ENCODE data around the gene H19. TPM values are rescaled to one million over a fixed set of nuclear protein-coding genes. Genes with fewer than 3 reads are reported as not detected.

Gene H19
- total RNA-seq, 2 donors from 2014 or later = 0.55 to 3.8 TPM

DNA sequence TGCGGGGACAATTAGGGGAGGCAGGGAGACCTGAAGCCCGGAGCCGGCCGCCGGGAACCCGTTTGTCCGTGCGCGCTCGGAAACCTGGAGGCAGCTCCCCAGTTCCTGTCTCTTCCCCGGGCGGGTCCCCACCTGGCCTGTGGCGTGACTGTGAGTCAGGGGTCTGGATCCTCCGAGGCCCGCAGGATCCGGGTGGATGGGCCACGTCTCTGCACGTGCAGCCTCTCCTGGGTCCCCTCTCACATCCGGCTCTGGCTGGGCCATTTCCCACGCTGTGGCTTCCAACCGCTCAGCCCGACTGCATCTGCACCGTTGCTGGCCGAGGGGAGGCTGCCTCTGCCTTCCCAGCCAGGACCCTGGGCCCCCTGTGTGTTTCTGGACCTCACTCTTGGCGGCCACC lies 14.8 kb upstream of the H19 start:
- no peak for DNase-seq
- no peaks in the 10 kb centered on the region for H3K27me3 Mint-ChIP-seq (ENCODE audit: insufficient read depth)

DNA sequence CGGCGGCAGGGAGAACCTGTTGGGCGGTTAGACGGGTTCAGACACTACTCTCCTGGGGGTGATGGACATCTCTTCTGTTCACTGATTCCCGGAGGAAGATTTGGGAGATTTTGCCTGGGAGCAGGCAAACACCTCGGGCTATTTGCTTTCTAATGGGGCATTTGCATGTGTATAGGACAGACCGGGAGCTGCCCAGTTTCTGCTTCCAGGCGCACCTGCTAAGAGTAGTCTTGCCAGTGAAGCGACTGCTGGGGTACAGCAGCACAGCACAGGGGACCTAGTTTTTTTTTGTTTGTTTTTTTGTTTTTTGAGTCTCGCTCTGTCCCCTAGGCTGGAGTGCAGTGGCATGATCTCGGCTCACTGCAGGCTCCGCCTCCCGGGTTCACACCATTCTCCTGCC lies 6.8 kb upstream of the H19 start:
- Mint-ChIP-seq H3K27me3 (ENCODE audit: insufficient read depth) (no peaks in the 10 kb centered on the region), H3K4me3 (no peak overlapping the region), H3K27ac (no peak overlapping the region), H3K4me1 (no peaks in the 10 kb centered on the region), H3K36me3 (ENCODE audit: low read depth) (no peaks in the 10 kb centered on the region), H3K9me3 (no peaks in the 10 kb centered on the region)
- no peak overlapping the region for H3K4me3 ChIP-seq (ENCODE audit: low read length)
- H3K36me3 ChIP-seq (ENCODE audit: control insufficient read depth, insufficient read depth, low read length) = no peaks in the 10 kb centered on the region
- H3K4me1 ChIP-seq (ENCODE audit: control insufficient read depth, insufficient read depth, low read length) = no peaks in the 10 kb centered on the region
- H3K9ac ChIP-seq (ENCODE audit: extremely low read depth, low read length, poor library complexity, severe bottlenecking) = no peak overlapping the region
- H3K27ac ChIP-seq (ENCODE audit: low read depth, low read length) = no peak overlapping the region
- TF ChIP-seq, protein P1, sequence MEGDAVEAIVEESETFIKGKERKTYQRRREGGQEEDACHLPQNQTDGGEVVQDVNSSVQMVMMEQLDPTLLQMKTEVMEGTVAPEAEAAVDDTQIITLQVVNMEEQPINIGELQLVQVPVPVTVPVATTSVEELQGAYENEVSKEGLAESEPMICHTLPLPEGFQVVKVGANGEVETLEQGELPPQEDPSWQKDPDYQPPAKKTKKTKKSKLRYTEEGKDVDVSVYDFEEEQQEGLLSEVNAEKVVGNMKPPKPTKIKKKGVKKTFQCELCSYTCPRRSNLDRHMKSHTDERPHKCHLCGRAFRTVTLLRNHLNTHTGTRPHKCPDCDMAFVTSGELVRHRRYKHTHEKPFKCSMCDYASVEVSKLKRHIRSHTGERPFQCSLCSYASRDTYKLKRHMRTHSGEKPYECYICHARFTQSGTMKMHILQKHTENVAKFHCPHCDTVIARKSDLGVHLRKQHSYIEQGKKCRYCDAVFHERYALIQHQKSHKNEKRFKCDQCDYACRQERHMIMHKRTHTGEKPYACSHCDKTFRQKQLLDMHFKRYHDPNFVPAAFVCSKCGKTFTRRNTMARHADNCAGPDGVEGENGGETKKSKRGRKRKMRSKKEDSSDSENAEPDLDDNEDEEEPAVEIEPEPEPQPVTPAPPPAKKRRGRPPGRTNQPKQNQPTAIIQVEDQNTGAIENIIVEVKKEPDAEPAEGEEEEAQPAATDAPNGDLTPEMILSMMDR (conservative IDR thresholded peaks at IDR 0.05) = no peak
- H3K9me3 ChIP-seq (ENCODE audit: control insufficient read depth, low read length) = no peaks in the 10 kb centered on the region
- no CpG with 5 or more reads among the region's 13 CpGs for WGBS, 2 experiments (ENCODE audit: insufficient coverage in 1 of 2, insufficient read length in 1 of 2)
- DNase-seq = no peak
- H3K27me3 ChIP-seq (ENCODE audit: control insufficient read depth, insufficient read depth, low read length, poor library complexity, severe bottlenecking) = no peaks in the 10 kb centered on the region

More for the DNA sequence above, 14.8 kb upstream of the H19 start:
- WGBS, 2 experiments (ENCODE audit: insufficient coverage in 1 of 2, insufficient read length in 1 of 2) = no CpG with 5 or more reads among the region's 25 CpGs
- Mint-ChIP-seq H3K4me3 (no peak overlapping the region), H3K36me3 (ENCODE audit: low read depth) (no peaks in the 10 kb centered on the region), H3K4me1 (no peaks in the 10 kb centered on the region), H3K9me3 (no peaks in the 10 kb centered on the region), H3K27ac (no peak overlapping the region)
- Histone ChIP-seq H3K27me3 (ENCODE audit: control insufficient read depth, insufficient read depth, low read length, poor library complexity, severe bottlenecking) (no peaks in the 10 kb centered on the region), H3K9ac (ENCODE audit: extremely low read depth, low read length, poor library complexity, severe bottlenecking) (no peak overlapping the region), H3K4me1 (ENCODE audit: control insufficient read depth, insufficient read depth, low read length) (no peaks in the 10 kb centered on the region), H3K4me3 (ENCODE audit: low read length) (no peak overlapping the region), H3K9me3 (ENCODE audit: control insufficient read depth, low read length) (no peaks in the 10 kb centered on the region), H3K36me3 (ENCODE audit: control insufficient read depth, insufficient read depth, low read length) (no peaks in the 10 kb centered on the region), H3K27ac (ENCODE audit: low read depth, low read length) (no peak overlapping the region)
- TF ChIP-seq, protein P1 (conservative IDR thresholded peaks at IDR 0.05) = no peak

DNA sequence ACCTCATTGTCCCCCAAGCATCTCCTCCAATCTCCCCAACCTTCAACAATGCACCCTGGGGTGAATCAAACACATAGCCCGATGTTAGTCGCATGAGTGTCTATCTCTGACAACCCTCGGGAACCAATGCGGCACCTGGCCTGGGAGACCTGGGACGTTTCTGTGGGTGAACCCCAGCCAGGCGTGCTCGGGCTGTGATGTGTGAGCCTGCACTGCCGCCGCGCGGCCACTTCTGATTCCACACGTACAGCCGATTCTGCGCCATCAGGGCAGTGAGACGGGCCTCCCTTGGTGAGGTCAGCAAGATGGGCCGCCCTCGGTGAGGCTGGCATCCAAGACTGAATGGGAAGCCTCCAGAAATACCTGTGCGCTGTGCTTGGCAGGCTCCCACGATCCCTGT lies 5.2 kb upstream of the H19 start:
- Mint-ChIP-seq H3K4me3 (no peak overlapping the region), H3K27me3 (ENCODE audit: insufficient read depth) (no peaks in the 10 kb centered on the region), H3K9me3 (no peaks in the 10 kb centered on the region), H3K36me3 (ENCODE audit: low read depth) (no peaks in the 10 kb centered on the region), H3K4me1 (no peaks in the 10 kb centered on the region), H3K27ac (no peak overlapping the region)
- Histone ChIP-seq H3K36me3 (ENCODE audit: control insufficient read depth, insufficient read depth, low read length) (no peaks in the 10 kb centered on the region), H3K27ac (ENCODE audit: low read depth, low read length) (no peak overlapping the region), H3K4me3 (ENCODE audit: low read length) (no peak overlapping the region), H3K4me1 (ENCODE audit: control insufficient read depth, insufficient read depth, low read length) (no peaks in the 10 kb centered on the region), H3K27me3 (ENCODE audit: control insufficient read depth, insufficient read depth, low read length, poor library complexity, severe bottlenecking) (no peaks in the 10 kb centered on the region), H3K9ac (ENCODE audit: extremely low read depth, low read length, poor library complexity, severe bottlenecking) (no peak overlapping the region), H3K9me3 (ENCODE audit: control insufficient read depth, low read length) (no peaks in the 10 kb centered on the region)
- no peak for DNase-seq
- no CpG with 5 or more reads among the region's 19 CpGs for WGBS, 2 experiments (ENCODE audit: insufficient coverage in 1 of 2, insufficient read length in 1 of 2)
- TF ChIP-seq, protein P1 (conservative IDR thresholded peaks at IDR 0.05) = no peak
